Sigmoid colon (tissue), 7 donors: ENCODE measurements around the gene PIK3R6. TPM values are rescaled to one million over a fixed set of nuclear protein-coding genes. Genes with fewer than 3 reads are reported as not detected.

Experiments
- DNase-seq: peaks from one replicate; pipeline ENCODE4 v3.0.0-alpha.2; 2019
- H3K27ac ChIP-seq, 4 donors: fragments of 200-600 bp; sonication (generic); one replicate each; pipeline ENCODE4 v1.5.1; 2016 to 2019; ENCODE audit warnings: mild to moderate bottlenecking in 1 of 4
- H3K27me3 ChIP-seq, 3 donors: fragments of 200-600 bp; sonication (generic); one replicate each; pipeline ENCODE4 v1.5.1; 2019; ENCODE audit warnings: mild to moderate bottlenecking in 1 of 3
- H3K36me3 ChIP-seq, 4 donors: fragments of 200-600 bp; sonication (generic); one replicate each; pipeline ENCODE4 v1.5.1; 2016 to 2019
- H3K4me1 ChIP-seq, 4 donors: fragments of 200-600 bp; sonication (generic); one replicate each; pipeline ENCODE4 v1.5.1; 2017 to 2019
- H3K4me3 ChIP-seq, 4 donors: fragments of 200-600 bp; sonication (generic); one replicate each; pipeline ENCODE4 v1.5.1; 2017 to 2019; ENCODE audit warnings: mild to moderate bottlenecking in 2 of 4, moderate library complexity in 1 of 4
- H3K9me3 ChIP-seq, 4 donors: fragments of 200-600 bp in 3 of 4; sonication (generic) in 3 of 4; one replicate each; pipeline versions ENCODE4 v1.5.1 to v1.6.1; 2013 to 2019
- EP300 ChIP-seq, 4 donors: sonication (generic); formaldehyde crosslinking; IDR thresholded peaks; one replicate each; pipeline ENCODE4 v1.6.1; 2017; ENCODE audit warnings: antibody characterized with exemption in 4 of 4
- POLR2A ChIP-seq, 2 donors: fragments of 450-650 bp; IDR thresholded peaks; one replicate each; pipeline ENCODE4 v1.6.1; 2016; ENCODE audit warnings: antibody characterized with exemption in 2 of 2, mild to moderate bottlenecking in 2 of 2, moderate library complexity in 2 of 2
- POLR2AphosphoS5 ChIP-seq, 4 donors: sonication (generic); formaldehyde crosslinking; IDR thresholded peaks; one replicate each; pipeline ENCODE4 v1.6.1; 2017; ENCODE audit warnings: antibody characterized with exemption in 4 of 4
- WGBS, 2 donors: extraction: QIAGEN DNeasy Blood & Tissue Kit; methylation state at CpG; one replicate each; pipeline ENCODE4 v1.1.7; 2013; 5-methylcytosine and 5-hydroxymethylcytosine counted together
- intact Hi-C: fragments of 100-400 bp; cut with DNase I; formaldehyde crosslinking; loops from one replicate; pipeline ENCODE4 v1.15.1; 2023
- polyA plus RNA-seq, 3 donors: library from polyadenylated mRNA; stranded (reverse); fragments of 200-250 nt; gene quantifications; one replicate each; pipeline ENCODE4 v1.2.3, GENCODE V29; 2013
- total RNA-seq, 4 donors: library from RNA; depleted of rRNA; stranded (reverse); fragments of >200 nt; gene quantifications; one replicate each; pipeline ENCODE4 v1.1.0, GENCODE V29; 2016
- TF ChIP-seq, protein P1 (sequence below), 4 experiments: fragments of 450-650 bp in 3 of 4; fragments of 200-600 bp in 1 of 4; IDR thresholded peaks; one replicate each; pipeline ENCODE4 v1.5.1; 2016 to 2019; ENCODE audit warnings: antibody characterized with exemption in 4 of 4, mild to moderate bottlenecking in 3 of 4, moderate library complexity in 2 of 4
- donor health status: healthy with polysubstance abuse.
- donor health status: Bipolar disorder and iron deficiency.
- donor health status: healthy.

PIK3R6 gene
- total and polyA plus RNA-seq, 7 donors = 0.54 to 1.2 (median 0.77) TPM; not detected in 2

DNA sequence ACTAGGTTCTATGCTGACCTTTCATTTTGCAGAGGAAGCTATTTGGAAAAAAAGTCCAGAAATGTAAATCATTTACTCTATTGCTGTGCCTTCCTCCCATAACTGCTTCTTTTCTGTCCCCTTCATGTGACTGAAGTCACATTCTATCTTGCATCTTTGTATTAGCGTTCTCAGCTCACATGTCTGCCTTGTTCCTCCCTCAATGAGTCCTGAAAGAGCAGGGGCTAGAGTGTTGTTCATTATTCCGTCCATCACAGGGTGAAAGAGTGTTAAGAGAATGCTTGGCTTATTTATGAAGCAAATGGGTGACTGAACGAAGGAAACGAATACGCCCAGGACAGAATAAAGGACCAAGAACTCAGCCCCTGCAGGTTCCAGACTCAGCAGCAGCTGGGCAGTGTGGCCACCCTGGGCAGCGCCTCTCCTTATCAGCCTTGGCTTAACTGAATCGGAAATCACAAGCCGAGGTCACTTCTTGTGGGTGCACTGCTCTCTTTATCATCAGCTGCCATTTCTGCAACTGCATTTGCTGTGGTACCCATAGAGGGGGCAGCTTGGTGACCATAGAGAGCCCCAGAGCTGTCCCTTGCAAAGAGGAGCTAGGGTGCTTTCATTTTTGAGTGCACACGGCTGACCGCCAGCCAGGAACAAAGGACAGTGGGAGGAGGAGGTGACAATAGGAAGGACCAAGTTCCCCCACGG is 1.8 kb upstream of the PIK3R6 start:
- TF ChIP-seq, protein P1, sequence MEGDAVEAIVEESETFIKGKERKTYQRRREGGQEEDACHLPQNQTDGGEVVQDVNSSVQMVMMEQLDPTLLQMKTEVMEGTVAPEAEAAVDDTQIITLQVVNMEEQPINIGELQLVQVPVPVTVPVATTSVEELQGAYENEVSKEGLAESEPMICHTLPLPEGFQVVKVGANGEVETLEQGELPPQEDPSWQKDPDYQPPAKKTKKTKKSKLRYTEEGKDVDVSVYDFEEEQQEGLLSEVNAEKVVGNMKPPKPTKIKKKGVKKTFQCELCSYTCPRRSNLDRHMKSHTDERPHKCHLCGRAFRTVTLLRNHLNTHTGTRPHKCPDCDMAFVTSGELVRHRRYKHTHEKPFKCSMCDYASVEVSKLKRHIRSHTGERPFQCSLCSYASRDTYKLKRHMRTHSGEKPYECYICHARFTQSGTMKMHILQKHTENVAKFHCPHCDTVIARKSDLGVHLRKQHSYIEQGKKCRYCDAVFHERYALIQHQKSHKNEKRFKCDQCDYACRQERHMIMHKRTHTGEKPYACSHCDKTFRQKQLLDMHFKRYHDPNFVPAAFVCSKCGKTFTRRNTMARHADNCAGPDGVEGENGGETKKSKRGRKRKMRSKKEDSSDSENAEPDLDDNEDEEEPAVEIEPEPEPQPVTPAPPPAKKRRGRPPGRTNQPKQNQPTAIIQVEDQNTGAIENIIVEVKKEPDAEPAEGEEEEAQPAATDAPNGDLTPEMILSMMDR (IDR thresholded peaks at IDR 0.05) = no peak
- TF ChIP-seq POLR2A (IDR thresholded peaks at IDR 0.05) (no peak), POLR2AphosphoS5 (IDR thresholded peaks at IDR 0.05) (no peak), EP300 (IDR thresholded peaks at IDR 0.05) (no peak)
- Histone ChIP-seq H3K9me3 (no peaks in the 10 kb centered on the region), H3K4me3 (no peak overlapping the region), H3K27ac (no peak overlapping the region), H3K4me1 (no peaks in the 10 kb centered on the region), H3K36me3 (no peaks in the 10 kb centered on the region), H3K27me3 (peaks cover 0 to 15% (median 10%) of the 10 kb centered on the region in 3 donors)
- intact Hi-C loops = no loop called here
- 73 to 78% methylated on average over 11 of the region's 11 CpGs for WGBS, 2 donors
- no peak for DNase-seq

DNA sequence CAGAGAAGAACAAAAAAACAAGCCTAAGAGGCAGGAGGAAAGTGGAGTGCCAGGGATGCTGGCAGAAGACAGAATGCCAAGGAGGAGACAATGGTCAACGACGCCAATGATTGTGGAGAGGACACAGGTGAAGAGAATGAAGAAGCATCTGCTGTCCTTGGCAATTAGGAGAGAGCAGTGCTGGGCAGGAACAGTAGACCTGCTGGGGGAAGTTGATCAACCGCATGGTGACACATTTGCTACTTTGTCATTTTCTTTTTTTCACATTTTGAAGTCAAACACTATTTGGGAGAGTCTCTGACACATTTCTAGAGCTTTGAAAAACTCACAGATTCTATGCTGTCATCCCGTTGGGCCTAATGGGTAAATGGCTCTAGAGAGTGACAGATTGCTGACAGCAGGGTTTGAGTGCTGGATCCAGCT is 1.1 kb upstream of the PIK3R6 start:
- intact Hi-C loops = no loop called here

DNA sequence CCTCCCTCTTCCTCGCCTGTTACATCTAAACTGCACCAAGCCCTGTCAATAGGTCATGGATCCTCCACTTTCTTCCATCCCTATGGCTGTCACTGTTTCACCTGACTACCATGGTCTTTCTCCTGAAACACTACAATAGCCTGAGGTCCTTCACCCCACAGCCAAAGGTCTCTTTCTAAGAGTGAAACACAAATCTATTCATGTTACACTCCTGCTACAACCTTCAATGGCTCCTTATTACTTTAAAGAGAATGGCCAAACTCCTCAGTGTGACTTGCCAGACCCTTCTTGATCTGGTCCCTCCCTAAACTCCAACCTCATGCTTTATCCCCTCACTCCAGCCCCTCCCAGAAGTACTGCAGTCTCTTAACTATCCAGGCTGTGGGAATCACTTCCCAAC is 618 bp upstream of the PIK3R6 start:
- no peaks in the 10 kb centered on the region for H3K4me1 ChIP-seq
- no peak for TF ChIP-seq POLR2A (IDR thresholded peaks at IDR 0.05)
- no peak for TF ChIP-seq EP300 (IDR thresholded peaks at IDR 0.05)
- TF ChIP-seq, protein P1 (IDR thresholded peaks at IDR 0.05) = no peak
- H3K4me3 ChIP-seq = no peak overlapping the region
- H3K36me3 ChIP-seq = no peaks in the 10 kb centered on the region
- no peaks in the 10 kb centered on the region for H3K9me3 ChIP-seq
- intact Hi-C loops = no loop called here
- DNase-seq = no peak
- H3K27ac ChIP-seq = no peak overlapping the region
- WGBS, 2 donors = 88 to 97% methylated on average over 1 of the region's 1 CpG
- peaks cover 0 to 5% (median 0%) of the 10 kb centered on the region in 3 donors for H3K27me3 ChIP-seq

More for the DNA sequence above, 1.1 kb upstream of the PIK3R6 start:
- no peaks in the 10 kb centered on the region for H3K4me1 ChIP-seq
- H3K27me3 ChIP-seq = peaks cover 0 to 9% (median 4%) of the 10 kb centered on the region in 3 donors
- TF ChIP-seq, protein P1 (IDR thresholded peaks at IDR 0.05) = no peak
- TF ChIP-seq EP300 (IDR thresholded peaks at IDR 0.05) (no peak), POLR2A (IDR thresholded peaks at IDR 0.05) (no peak), POLR2AphosphoS5 (IDR thresholded peaks at IDR 0.05) (no peak)
- no peak overlapping the region for H3K27ac ChIP-seq
- DNase-seq = no peak
- 73 to 76% methylated on average over 4 of the region's 4 CpGs for WGBS, 2 donors
- H3K36me3 ChIP-seq = no peaks in the 10 kb centered on the region
- no peak overlapping the region for H3K4me3 ChIP-seq
- H3K9me3 ChIP-seq = no peaks in the 10 kb centered on the region

- Histone ChIP-seq H3K4me3 (no peak overlapping the region), H3K27me3 (no peaks in the 10 kb centered on the region), H3K4me1 (no peaks in the 10 kb centered on the region), H3K27ac (no peak overlapping the region), H3K9me3 (no peaks in the 10 kb centered on the region), H3K36me3 (no peaks in the 10 kb centered on the region)
- TF ChIP-seq, protein P1 (IDR thresholded peaks at IDR 0.05) = no peak
- TF ChIP-seq EP300 (IDR thresholded peaks at IDR 0.05) (no peak), POLR2A (IDR thresholded peaks at IDR 0.05) (no peak), POLR2AphosphoS5 (IDR thresholded peaks at IDR 0.05) (no peak)
- WGBS, 2 donors = 89 to 96% methylated on average over 7 of the region's 7 CpGs
- no peak for DNase-seq
- intact Hi-C loops = no loop called here
These were observed 1.7 kb downstream of the PIK3R6 start for GRCh38 chr17:8865811-8866210.

DNA sequence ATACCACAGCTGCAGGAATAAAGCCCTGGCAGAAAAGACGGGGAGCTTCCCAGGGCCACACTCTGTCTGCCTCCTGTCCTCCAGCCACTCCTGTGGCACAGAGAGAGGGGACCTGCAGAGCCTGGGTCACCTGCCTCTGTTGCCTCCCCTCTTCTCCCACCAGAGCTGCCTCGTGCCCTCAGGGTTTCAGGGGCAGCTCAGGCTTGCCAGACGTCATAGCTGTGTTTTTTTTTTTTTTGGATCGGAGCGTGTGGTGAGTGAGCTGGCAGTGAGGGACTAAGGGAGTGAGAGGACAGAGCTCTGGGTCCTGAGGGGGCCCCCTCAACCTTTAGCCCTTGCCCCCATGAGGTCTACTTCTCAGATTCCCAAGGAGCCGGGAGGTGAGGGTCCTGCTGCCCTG is 2.1 kb downstream of the PIK3R6 start:
- H3K9me3 ChIP-seq = no peaks in the 10 kb centered on the region
- no peak for DNase-seq
- H3K27me3 ChIP-seq = no peaks in the 10 kb centered on the region
- no peak overlapping the region for H3K27ac ChIP-seq
- no peak overlapping the region for H3K4me3 ChIP-seq
- intact Hi-C loops = no loop called here
- no peaks in the 10 kb centered on the region for H3K36me3 ChIP-seq
- no peaks in the 10 kb centered on the region for H3K4me1 ChIP-seq
- WGBS, 2 donors = 55 to 67% methylated on average over 6 of the region's 6 CpGs
- TF ChIP-seq, protein P1 (IDR thresholded peaks at IDR 0.05) = no peak
- TF ChIP-seq POLR2AphosphoS5 (IDR thresholded peaks at IDR 0.05) = no peak
